AG04450 (cell line): ENCODE measurements around the gene PRR3. TPM values are rescaled to one million over a fixed set of nuclear protein-coding genes. Genes with fewer than 3 reads are reported as not detected.

ENCODE experiments used
- CTCF ChIA-PET: fragments of 300-600, 350-600 bp; formaldehyde crosslinking; extraction: SDS; loops from one replicate; lab custom pipeline; 2022; ENCODE audit warnings: antibody characterized with exemption, inconsistent platforms; lab: Charles Lee
- POLR2A ChIA-PET: fragments of 350-600 bp; formaldehyde crosslinking; extraction: SDS; loops from one replicate; lab custom pipeline; 2021; ENCODE audit warnings: antibody characterized with exemption, inconsistent platforms; lab: Yijun Ruan, JAX
- DNase-seq: peaks from one replicate; pipeline ENCODE4 v3.0.0-alpha.2; 2011; ENCODE audit warnings: low read depth, low spot score
- H3K27ac ChIP-seq: one replicate; pipeline ENCODE4 v1.5.1; 2012; ENCODE audit warnings: low read depth, low read length, control low read depth
- H3K27me3 ChIP-seq: one replicate; pipeline ENCODE4 v1.6.0; 2012; ENCODE audit warnings: low read length; ENCODE audit not compliant: control insufficient read depth, insufficient read depth
- H3K4me3 ChIP-seq: 2 replicates; pipeline ENCODE4 v1.5.1; 2011; ENCODE audit warnings: mild to moderate bottlenecking, low read depth, low read length, control low read depth
- H3K9me3 ChIP-seq: 2 replicates; pipeline ENCODE4 v1.5.1; 2012; ENCODE audit warnings: low read length; ENCODE audit not compliant: control insufficient read depth, insufficient read depth
- polyA minus RNA-seq: library from RNA; depleted of rRNA, polyadenylated mRNA; stranded (reverse); fragments of >200 nt; gene quantifications from 2 replicates; pipeline ENCODE4 v1.2.3, GENCODE V29; 2011; rRNA and poly(A)+ RNA removed
- polyA plus RNA-seq: library from polyadenylated mRNA; depleted of rRNA; stranded (reverse); fragments of >200 nt; gene quantifications from 2 replicates; pipeline ENCODE4 v1.2.3, GENCODE V29; 2011; rRNA removed
- TF ChIP-seq, protein P1 (sequence below): IDR thresholded peaks from 2 replicates; pipeline ENCODE4 v1.5.1; 2011; ENCODE audit warnings: low read depth, low read length, control low read depth, inconsistent platforms

The PRR3 gene, protein sequence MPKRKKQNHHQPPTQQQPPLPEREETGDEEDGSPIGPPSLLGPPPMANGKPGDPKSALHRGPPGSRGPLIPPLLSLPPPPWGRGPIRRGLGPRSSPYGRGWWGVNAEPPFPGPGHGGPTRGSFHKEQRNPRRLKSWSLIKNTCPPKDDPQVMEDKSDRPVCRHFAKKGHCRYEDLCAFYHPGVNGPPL
- polyA plus RNA-seq (26.8 and 27.3 TPM in 2 replicates), polyA minus RNA-seq (33.7 and 37.1 TPM in 2 replicates)

DNA sequence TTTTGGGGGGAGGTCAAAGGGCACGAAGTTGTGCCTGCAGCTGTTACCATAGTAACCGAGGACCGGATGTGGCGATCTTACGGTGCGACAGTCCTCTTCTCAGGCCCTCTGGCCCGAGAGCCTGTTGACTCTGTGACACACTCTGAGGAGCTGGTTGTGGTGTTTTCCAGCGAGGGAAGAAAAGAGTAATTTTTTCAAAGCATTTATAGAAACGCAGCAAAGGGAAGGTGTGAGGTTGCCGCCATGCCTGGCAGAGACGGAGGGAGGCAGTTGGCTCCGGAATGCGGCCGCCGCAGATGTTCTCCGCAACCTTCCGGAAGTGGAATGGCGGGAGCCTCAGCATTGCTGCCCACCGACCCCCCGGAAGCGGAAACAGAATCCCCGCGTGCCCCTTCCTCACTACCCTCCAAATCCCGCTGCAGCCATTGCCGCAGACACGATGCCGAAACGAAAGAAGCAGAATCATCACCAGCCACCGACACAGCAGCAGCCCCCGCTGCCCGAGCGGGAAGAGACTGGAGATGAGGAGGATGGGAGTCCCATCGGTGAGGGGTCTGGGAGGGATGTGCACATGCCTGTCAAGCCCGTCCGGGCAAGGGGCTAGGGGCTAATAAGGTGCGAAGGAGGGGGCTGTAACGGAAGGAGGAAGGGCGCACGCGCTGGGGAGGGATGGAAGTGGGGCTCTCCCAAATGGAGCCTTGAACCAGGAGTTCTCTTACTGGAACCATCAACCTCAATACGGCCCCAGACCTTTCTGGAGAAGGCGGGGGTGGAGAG is at the start of gene PRR3:
PRR3 (plus strand) TSS at position 390 of the 777 bp plus-strand sequence; CDS start at position 440, 50 bp downstream.
- H3K27me3 ChIP-seq = no peaks in the 10 kb centered on the region
- H3K27ac ChIP-seq = peak within 1 kb of the TSS; percentile 97
- DNase-seq = peak; percentile 46
- no peaks in the 10 kb centered on the region for H3K9me3 ChIP-seq
- peak within 1 kb of the TSS; percentile 100 for H3K4me3 ChIP-seq
- CTCF ChIA-PET = interaction anchor here (0.6 to 6.7 kb wide), 4 partner anchors 14 to 75 kb away, joined by 3 to 101 read pairs (median 4); no protein-coding TSS in a partner anchor
- TF ChIP-seq, protein P1, sequence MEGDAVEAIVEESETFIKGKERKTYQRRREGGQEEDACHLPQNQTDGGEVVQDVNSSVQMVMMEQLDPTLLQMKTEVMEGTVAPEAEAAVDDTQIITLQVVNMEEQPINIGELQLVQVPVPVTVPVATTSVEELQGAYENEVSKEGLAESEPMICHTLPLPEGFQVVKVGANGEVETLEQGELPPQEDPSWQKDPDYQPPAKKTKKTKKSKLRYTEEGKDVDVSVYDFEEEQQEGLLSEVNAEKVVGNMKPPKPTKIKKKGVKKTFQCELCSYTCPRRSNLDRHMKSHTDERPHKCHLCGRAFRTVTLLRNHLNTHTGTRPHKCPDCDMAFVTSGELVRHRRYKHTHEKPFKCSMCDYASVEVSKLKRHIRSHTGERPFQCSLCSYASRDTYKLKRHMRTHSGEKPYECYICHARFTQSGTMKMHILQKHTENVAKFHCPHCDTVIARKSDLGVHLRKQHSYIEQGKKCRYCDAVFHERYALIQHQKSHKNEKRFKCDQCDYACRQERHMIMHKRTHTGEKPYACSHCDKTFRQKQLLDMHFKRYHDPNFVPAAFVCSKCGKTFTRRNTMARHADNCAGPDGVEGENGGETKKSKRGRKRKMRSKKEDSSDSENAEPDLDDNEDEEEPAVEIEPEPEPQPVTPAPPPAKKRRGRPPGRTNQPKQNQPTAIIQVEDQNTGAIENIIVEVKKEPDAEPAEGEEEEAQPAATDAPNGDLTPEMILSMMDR = no peak
- POLR2A ChIA-PET = interaction anchor here (0.6 to 1.7 kb wide), 8 partner anchors 9 to 60 kb away, joined by 3 to 14 read pairs (median 4); partner anchors contain the start of genes ABCF1 and PPP1R10

DNA sequence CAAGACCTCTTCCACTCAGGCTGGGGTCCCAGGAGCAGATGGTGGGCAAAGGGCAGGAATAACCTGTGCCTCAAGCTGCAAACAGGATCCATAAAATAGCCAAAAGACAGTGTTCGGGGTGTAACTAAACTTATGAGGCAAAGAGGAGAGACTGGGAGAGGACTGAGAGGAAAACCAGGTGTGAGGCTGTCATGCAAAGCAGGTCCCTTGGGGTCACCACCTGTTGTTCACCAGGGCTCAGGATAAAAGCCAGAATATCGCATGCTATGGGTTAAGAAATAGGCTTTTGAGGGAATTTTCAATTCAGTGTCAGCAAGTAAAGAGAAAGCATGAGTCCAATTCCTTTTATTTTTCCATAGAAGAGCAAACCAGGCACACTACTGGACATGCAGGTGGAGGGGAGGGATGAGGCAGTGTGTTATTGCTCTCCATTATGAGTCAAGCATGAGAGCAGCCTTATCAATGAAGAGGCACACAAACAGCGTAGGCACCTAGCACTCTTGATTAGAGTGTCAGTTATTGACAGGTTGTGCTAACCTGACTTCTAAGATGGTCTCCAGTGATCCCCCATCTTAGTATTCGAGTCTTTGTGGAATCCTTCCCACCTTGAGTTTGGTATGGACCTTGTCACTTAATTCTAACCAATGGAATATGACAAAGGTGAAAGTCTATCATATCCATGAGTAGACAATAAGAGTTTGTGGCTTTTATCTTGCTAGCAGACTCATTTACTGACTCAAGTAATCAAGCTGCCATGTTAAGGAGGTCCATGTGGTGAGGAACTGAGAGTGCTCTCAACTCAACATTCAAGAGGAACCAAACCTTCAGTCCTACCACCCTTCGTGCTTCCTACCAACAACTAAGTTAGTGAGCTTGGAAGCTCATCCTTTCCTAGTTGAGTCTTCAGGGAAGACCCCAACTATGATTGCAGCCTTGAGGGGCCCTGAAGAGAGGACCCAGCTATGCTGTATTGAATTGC is 49.0 kb upstream of the PRR3 start:
- ChIA-PET POLR2A (no interaction called here), CTCF (interaction anchor here (0.7 to 2.6 kb wide), 5 partner anchors 24 to 572 kb away, joined by 3 to 20 read pairs (median 6); no protein-coding TSS in a partner anchor)
- TF ChIP-seq, protein P1 = no peak
- Histone ChIP-seq H3K27ac (no peak overlapping the region), H3K9me3 (no peaks in the 10 kb centered on the region), H3K27me3 (no peaks in the 10 kb centered on the region), H3K4me3 (no peak overlapping the region)
- no peak for DNase-seq

DNA sequence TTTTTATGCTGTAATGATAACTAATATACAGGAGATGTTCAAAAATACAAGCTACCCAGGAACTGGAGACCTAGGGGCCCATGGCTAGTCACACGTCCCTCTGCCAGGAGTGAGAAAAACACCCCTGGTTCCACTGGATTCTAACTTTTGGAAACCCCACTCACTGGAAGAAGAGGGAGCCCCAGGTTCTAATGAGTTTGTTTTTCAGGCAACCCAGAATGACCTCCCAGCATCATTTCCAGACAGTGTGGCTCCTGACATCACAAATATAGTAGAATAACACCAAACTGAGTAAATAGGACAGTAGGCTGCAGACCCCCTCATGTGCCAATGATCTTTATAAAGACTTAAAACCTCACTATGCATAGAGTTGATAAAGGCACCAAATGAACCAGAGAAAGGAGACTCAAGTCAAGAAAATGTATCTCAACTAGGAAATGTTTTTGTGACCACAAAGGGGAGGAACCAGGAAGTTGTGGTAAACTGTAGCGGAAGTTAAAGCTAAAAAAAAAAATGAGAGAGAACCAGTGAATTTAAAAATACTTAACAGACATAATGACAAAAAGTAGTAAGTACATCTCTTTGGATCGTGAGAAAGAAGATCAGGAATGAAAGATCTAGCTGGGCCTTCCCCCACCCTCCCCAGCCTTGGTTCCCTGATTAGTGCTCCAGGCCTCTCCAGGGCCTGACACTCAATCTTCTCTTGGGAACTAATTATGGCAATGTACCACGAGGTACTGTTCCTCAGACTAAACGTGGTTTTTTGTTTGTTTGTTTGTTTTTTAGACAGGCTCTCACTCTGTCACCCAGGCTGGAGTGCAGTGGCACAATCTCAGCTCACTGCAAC is 48.0 kb upstream of the PRR3 start:
- CTCF ChIA-PET = interaction anchor here (0.7 to 4.2 kb wide), 7 partner anchors 23 to 571 kb away, joined by 3 to 20 read pairs (median 6); no protein-coding TSS in a partner anchor

More for the DNA sequence above, 48.0 kb upstream of the PRR3 start:
- no peak overlapping the region for H3K27ac ChIP-seq
- H3K4me3 ChIP-seq = no peak overlapping the region
- no peaks in the 10 kb centered on the region for H3K27me3 ChIP-seq
- POLR2A ChIA-PET = interaction anchor here (1.0 kb wide), 1 partner anchor 13 kb away, joined by 3 read pairs; no protein-coding TSS in a partner anchor
- TF ChIP-seq, protein P1 = no peak
- no peak for DNase-seq
- H3K9me3 ChIP-seq = no peaks in the 10 kb centered on the region
